ENCODE data around the gene GRIK4.
"Not testable (repeated sequence)": the region's sequence is repeated elsewhere in the genome, so short reads cannot be mapped to it uniquely, and the experiment has no call there.

The GRIK4 gene

GRCh38 chr11:120612513-120613263 lies 101.1 kb downstream of the GRIK4 start:
- Histone ChIP-seq H3K27me3 (ENCODE audit: control insufficient read depth, insufficient read depth, low read length) (no peaks in the 10 kb centered on the region), H3K4me3 (ENCODE audit: low read length) (no peak overlapping the region), H3K4me1 (ENCODE audit: control insufficient read depth, insufficient read depth, low read length) (peaks cover 18% of the 10 kb centered on the region), H3K36me3 (ENCODE audit: control insufficient read depth, insufficient read depth, low read length) (no peaks in the 10 kb centered on the region), H3K9me3 (ENCODE audit: control insufficient read depth, low read length) (no peaks in the 10 kb centered on the region), H3K9ac (ENCODE audit: low read length) (no peak overlapping the region)

GRCh38 chr11:120613264-120614226 lies 102.0 kb downstream of the GRIK4 start:
- no peak overlapping the region for H3K4me3 ChIP-seq (ENCODE audit: low read length)
- no peak overlapping the region for H3K9ac ChIP-seq (ENCODE audit: low read length)
- no peaks in the 10 kb centered on the region for H3K36me3 ChIP-seq (ENCODE audit: control insufficient read depth, insufficient read depth, low read length)
- H3K27me3 ChIP-seq (ENCODE audit: control insufficient read depth, insufficient read depth, low read length) = no peaks in the 10 kb centered on the region
- peaks cover 15% of the 10 kb centered on the region for H3K4me1 ChIP-seq (ENCODE audit: control insufficient read depth, insufficient read depth, low read length)
- H3K9me3 ChIP-seq (ENCODE audit: control insufficient read depth, low read length) = no peaks in the 10 kb centered on the region

GRCh38 chr11:120615391-120615790 lies 103.8 kb downstream of the GRIK4 start:
- H3K4me3 ChIP-seq (ENCODE audit: low read length) = no peak overlapping the region
- H3K4me1 ChIP-seq (ENCODE audit: control insufficient read depth, insufficient read depth, low read length) = peaks cover 11% of the 10 kb centered on the region
- no peaks in the 10 kb centered on the region for H3K9me3 ChIP-seq (ENCODE audit: control insufficient read depth, low read length)
- no peaks in the 10 kb centered on the region for H3K27me3 ChIP-seq (ENCODE audit: control insufficient read depth, insufficient read depth, low read length)
- H3K9ac ChIP-seq (ENCODE audit: low read length) = no peak overlapping the region
- H3K36me3 ChIP-seq (ENCODE audit: control insufficient read depth, insufficient read depth, low read length) = no peaks in the 10 kb centered on the region

- H3K4me1 ChIP-seq (ENCODE audit: control insufficient read depth, insufficient read depth, low read length) = peaks cover 2% of the 10 kb centered on the region
- H3K9me3 ChIP-seq (ENCODE audit: control insufficient read depth, low read length) = no peaks in the 10 kb centered on the region
- no peak overlapping the region for H3K4me3 ChIP-seq (ENCODE audit: low read length)
- H3K36me3 ChIP-seq (ENCODE audit: control insufficient read depth, insufficient read depth, low read length) = no peaks in the 10 kb centered on the region
- H3K9ac ChIP-seq (ENCODE audit: low read length) = no peak overlapping the region
- no peaks in the 10 kb centered on the region for H3K27me3 ChIP-seq (ENCODE audit: control insufficient read depth, insufficient read depth, low read length)
Observed at GRCh38 chr11:120618399-120618798, 106.9 kb downstream of the GRIK4 start.

GRCh38 chr11:120622189-120622875 lies 110.8 kb downstream of the GRIK4 start:
- H3K4me3 ChIP-seq (ENCODE audit: low read length) = no peak overlapping the region
- H3K4me1 ChIP-seq (ENCODE audit: control insufficient read depth, insufficient read depth, low read length) = no peaks in the 10 kb centered on the region
- no peaks in the 10 kb centered on the region for H3K9me3 ChIP-seq (ENCODE audit: control insufficient read depth, low read length)
- no peak overlapping the region for H3K9ac ChIP-seq (ENCODE audit: low read length)
- no peaks in the 10 kb centered on the region for H3K36me3 ChIP-seq (ENCODE audit: control insufficient read depth, insufficient read depth, low read length)
- no peaks in the 10 kb centered on the region for H3K27me3 ChIP-seq (ENCODE audit: control insufficient read depth, insufficient read depth, low read length)

- not testable (repeated sequence) for H3K4me1 ChIP-seq (ENCODE audit: control insufficient read depth, insufficient read depth, low read length); H3K9ac ChIP-seq (ENCODE audit: low read length); H3K36me3 ChIP-seq (ENCODE audit: control insufficient read depth, insufficient read depth, low read length); H3K27me3 ChIP-seq (ENCODE audit: control insufficient read depth, insufficient read depth, low read length); H3K4me3 ChIP-seq (ENCODE audit: low read length); H3K9me3 ChIP-seq (ENCODE audit: control insufficient read depth, low read length)
Observed at GRCh38 chr11:120624992-120625391, 113.4 kb downstream of the GRIK4 start.

GRCh38 chr11:120625565-120625964 lies 114.0 kb downstream of the GRIK4 start:
- Histone ChIP-seq H3K4me3 (ENCODE audit: low read length) (no peak overlapping the region), H3K4me1 (ENCODE audit: control insufficient read depth, insufficient read depth, low read length) (no peaks in the 10 kb centered on the region), H3K9ac (ENCODE audit: low read length) (no peak overlapping the region), H3K27me3 (ENCODE audit: control insufficient read depth, insufficient read depth, low read length) (no peaks in the 10 kb centered on the region), H3K9me3 (ENCODE audit: control insufficient read depth, low read length) (no peaks in the 10 kb centered on the region), H3K36me3 (ENCODE audit: control insufficient read depth, insufficient read depth, low read length) (no peaks in the 10 kb centered on the region)

GRCh38 chr11:120626791-120627190 lies 115.2 kb downstream of the GRIK4 start:
- no peaks in the 10 kb centered on the region for H3K27me3 ChIP-seq (ENCODE audit: control insufficient read depth, insufficient read depth, low read length)
- no peak overlapping the region for H3K4me3 ChIP-seq (ENCODE audit: low read length)
- H3K36me3 ChIP-seq (ENCODE audit: control insufficient read depth, insufficient read depth, low read length) = no peaks in the 10 kb centered on the region
- H3K9me3 ChIP-seq (ENCODE audit: control insufficient read depth, low read length) = no peaks in the 10 kb centered on the region
- H3K9ac ChIP-seq (ENCODE audit: low read length) = no peak overlapping the region
- no peaks in the 10 kb centered on the region for H3K4me1 ChIP-seq (ENCODE audit: control insufficient read depth, insufficient read depth, low read length)

GRCh38 chr11:120627327-120628163 lies 116.0 kb downstream of the GRIK4 start:
- H3K9ac ChIP-seq (ENCODE audit: low read length) = no peak overlapping the region

GRCh38 chr11:120629407-120630080 lies 118.0 kb downstream of the GRIK4 start:
- Histone ChIP-seq H3K9me3 (ENCODE audit: control insufficient read depth, low read length) (no peaks in the 10 kb centered on the region), H3K36me3 (ENCODE audit: control insufficient read depth, insufficient read depth, low read length) (no peaks in the 10 kb centered on the region), H3K27me3 (ENCODE audit: control insufficient read depth, insufficient read depth, low read length) (no peaks in the 10 kb centered on the region), H3K4me3 (ENCODE audit: low read length) (no peak overlapping the region), H3K4me1 (ENCODE audit: control insufficient read depth, insufficient read depth, low read length) (no peaks in the 10 kb centered on the region), H3K9ac (ENCODE audit: low read length) (no peak overlapping the region)

More at GRCh38 chr11:120627327-120628163, 116.0 kb downstream of the GRIK4 start:
- Histone ChIP-seq H3K4me1 (ENCODE audit: control insufficient read depth, insufficient read depth, low read length) (no peaks in the 10 kb centered on the region), H3K27me3 (ENCODE audit: control insufficient read depth, insufficient read depth, low read length) (no peaks in the 10 kb centered on the region), H3K36me3 (ENCODE audit: control insufficient read depth, insufficient read depth, low read length) (no peaks in the 10 kb centered on the region), H3K9me3 (ENCODE audit: control insufficient read depth, low read length) (no peaks in the 10 kb centered on the region), H3K4me3 (ENCODE audit: low read length) (no peak overlapping the region)

- Histone ChIP-seq H3K9me3 (ENCODE audit: control insufficient read depth, low read length) (no peaks in the 10 kb centered on the region), H3K36me3 (ENCODE audit: control insufficient read depth, insufficient read depth, low read length) (no peaks in the 10 kb centered on the region), H3K4me3 (ENCODE audit: low read length) (no peak overlapping the region), H3K27me3 (ENCODE audit: control insufficient read depth, insufficient read depth, low read length) (no peaks in the 10 kb centered on the region), H3K4me1 (ENCODE audit: control insufficient read depth, insufficient read depth, low read length) (no peaks in the 10 kb centered on the region), H3K9ac (ENCODE audit: low read length) (no peak overlapping the region)
Observed at GRCh38 chr11:120630122-120630521, 118.6 kb downstream of the GRIK4 start.
